Tibial nerve (tissue), 4 donors: ENCODE data around the gene SCO1.

Experiments used
- CTCF ChIP-seq, 5 experiments: fragments of 200-600 bp in 3 of 5; fragments of 450-650 bp in 2 of 5; sonication (generic) in 3 of 5; IDR thresholded peaks; one replicate each; pipeline ENCODE4 v1.5.1; 2016 to 2019; ENCODE audit warnings: antibody characterized with exemption in 5 of 5, mild to moderate bottlenecking in 3 of 5, moderate library complexity in 2 of 5
- EP300 ChIP-seq, 2 donors: sonication (generic); formaldehyde crosslinking; IDR thresholded peaks; one replicate each; pipeline ENCODE4 v1.6.1; 2017; ENCODE audit warnings: antibody characterized with exemption in 2 of 2, mild to moderate bottlenecking in 1 of 2
- POLR2A ChIP-seq, 2 donors: fragments of 450-650 bp; IDR thresholded peaks; one replicate each; pipeline ENCODE4 v1.6.1; 2017; ENCODE audit warnings: antibody characterized with exemption in 2 of 2, mild to moderate bottlenecking in 2 of 2, moderate library complexity in 2 of 2

GRCh38 chr17:10629706-10630105 is 67.6 kb downstream of the SCO1 start:
- no peak for TF ChIP-seq CTCF (IDR thresholded peaks at IDR 0.05)
- no peak for TF ChIP-seq POLR2A (IDR thresholded peaks at IDR 0.05)
- no peak for TF ChIP-seq EP300 (IDR thresholded peaks at IDR 0.05)
